ENCODE data around the gene ENO1. TPM values are rescaled to one million over a fixed set of nuclear protein-coding genes. Genes with fewer than 3 reads are reported as not detected.

The ENO1 gene
- total RNA-seq, 3 donors from 2014 or later, result 383 to 734 (median 494) TPM

- Histone ChIP-seq H3K4me1 (ENCODE audit: low read depth) (peaks cover 3% of the 10 kb centered on the region), H3K4me3 (no peak overlapping the region), H3K36me3 (ENCODE audit: low read depth) (peaks cover 29% of the 10 kb centered on the region), H3K9me3 (no peaks in the 10 kb centered on the region)
- ATAC-seq, result no peak
- intact Hi-C loops (cut with DNase I, micrococcal nuclease), result no loop called here
- no peak for TF ChIP-seq CTCF (IDR thresholded peaks at IDR 0.05)
- DNase-seq, result no peak
Observed at GRCh38 chr1:8864713-8865344, 13.7 kb downstream of the ENO1 start.

- ATAC-seq (no peak), DNase-seq (no peak)
- no peaks in the 10 kb centered on the region for H3K9me3 ChIP-seq
- intact Hi-C loops (cut with DNase I, micrococcal nuclease), result no loop called here
- no peaks in the 10 kb centered on the region for H3K4me1 ChIP-seq (ENCODE audit: low read depth)
- H3K4me3 ChIP-seq, result no peak overlapping the region
- TF ChIP-seq CTCF (IDR thresholded peaks at IDR 0.05), result no peak
- peaks cover 29% of the 10 kb centered on the region for H3K36me3 ChIP-seq (ENCODE audit: low read depth)
Observed at GRCh38 chr1:8863794-8864233, 14.7 kb downstream of the ENO1 start.

- no peak for TF ChIP-seq CTCF (IDR thresholded peaks at IDR 0.05)
- intact Hi-C loops (cut with DNase I, micrococcal nuclease), result no loop called here
- Histone ChIP-seq H3K4me1 (ENCODE audit: low read depth) (no peaks in the 10 kb centered on the region), H3K4me3 (no peak overlapping the region), H3K9me3 (no peaks in the 10 kb centered on the region), H3K36me3 (ENCODE audit: low read depth) (peaks cover 29% of the 10 kb centered on the region)
- DNase-seq (no peak), ATAC-seq (no peak)
Observed at GRCh38 chr1:8863138-8863537, 15.3 kb downstream of the ENO1 start.

GRCh38 chr1:8862528-8862927, 16.0 kb downstream of the ENO1 start:
- Histone ChIP-seq H3K9me3 (no peaks in the 10 kb centered on the region), H3K4me3 (no peak overlapping the region), H3K36me3 (ENCODE audit: low read depth) (peaks cover 29% of the 10 kb centered on the region), H3K4me1 (ENCODE audit: low read depth) (no peaks in the 10 kb centered on the region)
- intact Hi-C loops (cut with DNase I, micrococcal nuclease), result no loop called here
- DNase-seq (no peak), ATAC-seq (peak; percentile 37)
- no peak for TF ChIP-seq CTCF (IDR thresholded peaks at IDR 0.05)

GRCh38 chr1:8860738-8861516, 17.6 kb downstream of the ENO1 start:
- intact Hi-C loops (cut with DNase I, micrococcal nuclease), result no loop called here
- ATAC-seq (no peak), DNase-seq (no peak)
- peaks cover 24% of the 10 kb centered on the region for H3K36me3 ChIP-seq (ENCODE audit: low read depth)
- H3K4me1 ChIP-seq (ENCODE audit: low read depth), result no peaks in the 10 kb centered on the region
- TF ChIP-seq CTCF (IDR thresholded peaks at IDR 0.05), result no peak
- no peak overlapping the region for H3K4me3 ChIP-seq
- no peaks in the 10 kb centered on the region for H3K9me3 ChIP-seq
